OCI-LY3 (cell line): ENCODE results near the gene APOBR.

Source experiments
- H2AFZ ChIP-seq: fragments of 200-600, 300-600 bp; shearing (Covaris generic); 2 replicates; pipeline ENCODE4 v1.6.0; 2014; ENCODE audit warnings: antibody characterized with exemption, low read depth, low read length
- H3K27ac ChIP-seq: fragments of 200-600, 300-600 bp; sonication (generic); 2 replicates; pipeline ENCODE4 v1.5.1; 2014; ENCODE audit warnings: mild to moderate bottlenecking, low read length, moderate library complexity, mixed read lengths
- H3K27me3 ChIP-seq: fragments of 200-600, 300-600 bp; sonication (generic); 2 replicates; pipeline ENCODE4 v1.6.1; 2014; ENCODE audit warnings: low read depth, low read length, mixed read lengths
- H3K36me3 ChIP-seq: fragments of 200-600, 300-600 bp; sonication (generic); replicated peaks from 2 replicates; pipeline ENCODE3; 2014; ENCODE audit warnings: low read depth, low read length, mixed read lengths
- H3K4me1 ChIP-seq: fragments of 300-600, 200-600 bp; sonication (generic); 2 replicates; pipeline ENCODE4 v1.6.1; 2014; ENCODE audit warnings: low read length, mixed read lengths
- H3K4me2 ChIP-seq: fragments of 200-600, 300-600 bp; sonication (generic); 2 replicates; pipeline ENCODE4 v1.6.1; 2014; ENCODE audit warnings: low read length, mixed read lengths
- H3K4me3 ChIP-seq: fragments of 300-600, 200-600 bp; sonication (generic); 2 replicates; pipeline ENCODE4 v1.5.1; 2014; ENCODE audit warnings: antibody characterized with exemption, mild to moderate bottlenecking, low read length, moderate library complexity
- H3K79me2 ChIP-seq: fragments of 300-600, 200-600 bp; shearing (Covaris generic); 2 replicates; pipeline ENCODE4 v1.6.1; 2014; ENCODE audit warnings: mild to moderate bottlenecking, low read length, mixed read lengths
- H3K9ac ChIP-seq: fragments of 300-600, 200-600 bp; shearing (Covaris generic); 2 replicates; pipeline ENCODE4 v1.6.0; 2014; ENCODE audit warnings: mild to moderate bottlenecking, low read length, moderate library complexity
- H3K9me3 ChIP-seq: fragments of 200-600, 300-600 bp; shearing (Covaris generic); 2 replicates; pipeline ENCODE4 v1.6.1; 2014; ENCODE audit warnings: low read length, mixed read lengths; ENCODE audit not compliant: insufficient read depth
- H4K20me1 ChIP-seq: fragments of 200-600, 300-600 bp; sonication (generic); 2 replicates; pipeline ENCODE4 v1.6.1; 2016; ENCODE audit warnings: low read length, mixed read lengths; ENCODE audit not compliant: insufficient read depth
- CTCF ChIP-seq: fragments of 200-600, 300-600 bp; sonication (generic); IDR thresholded peaks from 2 replicates; pipeline ENCODE4 v1.5.1; 2014; ENCODE audit warnings: antibody characterized with exemption, low read length, low read depth
- EZH2phosphoT487 ChIP-seq: fragments of 200-600 bp; shearing (Covaris generic); IDR thresholded peaks from 2 replicates; pipeline ENCODE4 v1.6.1; 2018; ENCODE audit warnings: antibody characterized with exemption, mixed run types, low read depth

The APOBR gene

DNA sequence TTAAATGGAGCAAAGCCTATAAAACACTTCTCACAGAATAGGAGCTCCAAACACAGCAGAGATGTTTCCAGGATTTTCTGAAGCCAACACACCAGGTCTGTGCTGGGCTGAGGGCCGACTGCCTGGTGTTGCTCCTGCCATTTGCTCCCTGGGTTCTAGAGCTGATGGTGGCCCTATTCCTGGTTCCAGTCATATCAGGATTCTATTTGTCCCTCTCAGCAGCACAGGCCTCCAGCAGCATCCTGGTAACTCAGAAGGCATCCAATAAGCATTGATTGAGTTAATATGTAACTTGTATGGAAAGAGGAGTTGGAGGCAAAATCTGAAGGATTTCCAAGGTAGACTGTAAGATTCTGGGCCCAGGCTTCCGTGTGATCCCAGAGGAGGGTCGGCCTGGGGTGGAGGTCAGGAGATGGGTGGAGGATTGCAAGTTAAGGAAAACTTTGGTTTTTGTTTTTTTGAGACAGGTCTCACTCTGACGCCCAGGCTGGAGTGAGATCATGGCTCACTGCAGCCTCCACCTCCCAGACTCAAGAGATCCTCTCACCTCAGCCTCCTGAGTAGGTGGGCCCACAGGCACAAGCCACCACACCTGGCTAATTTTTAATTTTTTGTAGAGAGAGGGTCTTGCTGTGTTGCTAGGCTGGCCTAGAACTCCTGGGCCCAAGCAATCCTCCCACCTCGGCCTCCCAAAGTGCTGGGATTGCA lies 38.7 kb downstream of the APOBR start:
- Histone ChIP-seq H3K9ac (no peak overlapping the region), H3K4me3 (no peak overlapping the region), H3K27me3 (no peaks in the 10 kb centered on the region), H3K4me2 (no peak overlapping the region), H4K20me1 (no peaks in the 10 kb centered on the region), H3K4me1 (peaks cover 54% of the 10 kb centered on the region), H3K9me3 (no peaks in the 10 kb centered on the region), H3K27ac (no peak overlapping the region), H3K79me2 (no peaks in the 10 kb centered on the region), H2AFZ (no peak overlapping the region), H3K36me3 (no peaks in the 10 kb centered on the region)
- no peak for TF ChIP-seq EZH2phosphoT487
- TF ChIP-seq CTCF, result no peak

DNA sequence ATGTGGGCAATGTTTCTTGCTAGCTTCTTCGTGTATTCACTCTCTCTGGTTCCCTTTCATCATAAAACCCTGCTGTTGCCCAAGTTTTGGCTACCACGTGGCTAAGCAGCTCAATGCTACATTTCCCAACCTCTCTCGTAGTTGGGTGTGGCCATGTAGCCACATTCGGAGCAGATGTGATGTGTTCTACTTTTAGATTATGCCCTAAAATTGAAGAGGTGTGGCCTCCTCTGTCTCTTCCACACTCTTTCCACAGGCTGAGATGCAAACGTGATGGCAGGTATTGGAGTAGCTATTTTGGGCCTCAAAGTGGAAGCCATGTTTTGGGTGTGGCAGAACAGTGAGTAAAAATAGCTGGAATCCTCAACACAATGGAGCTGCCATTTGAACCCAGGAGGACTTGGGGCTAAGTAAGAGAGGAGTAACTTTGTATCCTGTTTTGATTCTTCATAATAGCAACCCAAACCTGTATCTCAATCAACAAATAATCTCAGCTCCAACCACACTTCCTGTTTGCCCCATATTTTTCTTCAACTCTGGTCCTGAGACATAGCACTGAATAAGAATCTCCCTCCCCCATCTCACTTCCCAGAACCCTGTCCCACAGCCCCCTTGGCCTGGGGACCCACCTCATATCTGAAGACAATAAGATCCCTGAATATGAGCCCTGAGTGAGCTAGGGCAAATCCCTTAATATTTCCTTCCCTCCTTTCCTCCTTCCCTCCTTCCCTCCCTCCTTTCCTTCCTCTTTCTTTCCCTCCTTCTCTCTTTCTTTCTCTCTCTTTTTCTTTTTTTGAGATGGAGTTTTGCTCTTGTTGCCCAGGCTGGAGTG lies 40.3 kb downstream of the APOBR start:
- Histone ChIP-seq H3K4me1 (peaks cover 60% of the 10 kb centered on the region), H3K79me2 (no peaks in the 10 kb centered on the region), H3K9me3 (no peaks in the 10 kb centered on the region), H3K27me3 (no peaks in the 10 kb centered on the region), H3K36me3 (no peaks in the 10 kb centered on the region), H2AFZ (no peak overlapping the region), H3K9ac (no peak overlapping the region), H3K4me2 (no peak overlapping the region), H3K4me3 (no peak overlapping the region), H4K20me1 (no peaks in the 10 kb centered on the region), H3K27ac (no peak overlapping the region)
- TF ChIP-seq CTCF, result no peak
- no peak for TF ChIP-seq EZH2phosphoT487

- no peaks in the 10 kb centered on the region for H3K27me3 ChIP-seq
- TF ChIP-seq CTCF (no peak), EZH2phosphoT487 (no peak)
- no peaks in the 10 kb centered on the region for H3K36me3 ChIP-seq
- no peaks in the 10 kb centered on the region for H3K9me3 ChIP-seq
- H4K20me1 ChIP-seq, result no peaks in the 10 kb centered on the region
- H3K4me2 ChIP-seq, result peak overlapping the region; percentile 43
- H3K79me2 ChIP-seq, result no peaks in the 10 kb centered on the region
- peaks cover 70% of the 10 kb centered on the region for H3K4me1 ChIP-seq
- no peak overlapping the region for H3K9ac ChIP-seq
- H3K4me3 ChIP-seq, result peak overlapping the region; percentile 0; the same call in 1 of the 2 replicates
- H3K27ac ChIP-seq, result peak overlapping the region; percentile 39
- H2AFZ ChIP-seq, result no peak overlapping the region
These were observed 42.6 kb downstream of the APOBR start for GRCh38 chr16:28537076-28537475.

GRCh38 chr16:28537964-28538732 lies 43.7 kb downstream of the APOBR start:
- Histone ChIP-seq H3K36me3 (no peaks in the 10 kb centered on the region), H4K20me1 (no peaks in the 10 kb centered on the region), H3K9ac (no peak overlapping the region), H3K4me3 (no peak overlapping the region), H3K9me3 (no peaks in the 10 kb centered on the region), H3K27ac (no peak overlapping the region), H2AFZ (no peak overlapping the region), H3K79me2 (no peaks in the 10 kb centered on the region), H3K4me2 (no peak overlapping the region), H3K27me3 (no peaks in the 10 kb centered on the region), H3K4me1 (peaks cover 68% of the 10 kb centered on the region)
- TF ChIP-seq CTCF, result no peak
- TF ChIP-seq EZH2phosphoT487, result no peak
